GM15510 (cell line): ENCODE data around the gene UBAP1.

Experiments
- POLR2A ChIP-seq: IDR thresholded peaks from 3 replicates; pipeline ENCODE4 v1.6.1; 2011; ENCODE audit warnings: borderline replicate concordance; ENCODE audit not compliant: insufficient read length; ENCODE audit errors: extremely low read depth

UBAP1 gene

GRCh38 chr9:34170237-34170991 lies 8.4 kb upstream of the UBAP1 start:
- no peak for TF ChIP-seq POLR2A

- no peak for TF ChIP-seq POLR2A
Measured at GRCh38 chr9:34171753-34172535, 6.9 kb upstream of the UBAP1 start.

- TF ChIP-seq POLR2A, result no peak
Measured at GRCh38 chr9:34176089-34176488, 2.8 kb upstream of the UBAP1 start.

GRCh38 chr9:34177593-34178435 lies 1.0 kb upstream of the UBAP1 start:
- TF ChIP-seq POLR2A, result no peak

GRCh38 chr9:34179213-34180136 lies 632 bp downstream of the UBAP1 start:
- no peak for TF ChIP-seq POLR2A

GRCh38 chr9:34185778-34186551 lies 7.1 kb downstream of the UBAP1 start:
- TF ChIP-seq POLR2A, result no peak

GRCh38 chr9:34187891-34188240 lies 9.0 kb downstream of the UBAP1 start:
- TF ChIP-seq POLR2A, result no peak

- no peak for TF ChIP-seq POLR2A
Measured at GRCh38 chr9:34190996-34191892, 12.4 kb downstream of the UBAP1 start.

GRCh38 chr9:34195143-34195542 lies 16.3 kb downstream of the UBAP1 start:
- no peak for TF ChIP-seq POLR2A

- TF ChIP-seq POLR2A, result no peak
Measured at GRCh38 chr9:34197756-34198711, 19.2 kb downstream of the UBAP1 start.

- no peak for TF ChIP-seq POLR2A
Measured at GRCh38 chr9:34200092-34200491, 21.2 kb downstream of the UBAP1 start.

GRCh38 chr9:34203275-34203991 lies 24.6 kb downstream of the UBAP1 start:
- TF ChIP-seq POLR2A, result no peak
